Effector memory CD8-positive, alpha-beta T cell (primary cell): ENCODE measurements around the gene DNM3.

Source experiments
- ATAC-seq: fragments of 150-1000 bp; cut with Tn5 transposase; replicated peaks from 2 replicates; pipeline ENCODE4 v1.10.0; 2021; ENCODE audit warnings: mild to moderate bottlenecking, moderate library complexity
- DNase-seq, 3 experiments: peaks; one replicate each; pipeline ENCODE4 v3.0.0; 2021
- H3K27ac Mint-ChIP-seq, 2 donors: one replicate each; pipeline ENCODE4 v1.8.0; 2022; ENCODE audit warnings: mild to moderate bottlenecking in 2 of 2, mixed read lengths in 2 of 2, moderate library complexity in 2 of 2
- H3K27me3 Mint-ChIP-seq, 2 donors: one replicate each; pipeline ENCODE4 v1.8.0; 2022; ENCODE audit warnings: mixed read lengths in 2 of 2
- H3K36me3 Mint-ChIP-seq: one replicate; pipeline ENCODE4 v1.8.0; 2022; ENCODE audit warnings: mild to moderate bottlenecking, moderate library complexity, mixed read lengths; ENCODE audit not compliant: insufficient read depth
- H3K4me1 Mint-ChIP-seq, 2 donors: one replicate each; pipeline ENCODE4 v1.8.0; 2022; ENCODE audit warnings: low read depth in 2 of 2, mixed read lengths in 2 of 2
- H3K4me3 Mint-ChIP-seq, 2 donors: one replicate each; pipeline ENCODE4 v1.8.0; 2022; ENCODE audit warnings: mild to moderate bottlenecking in 2 of 2, mixed read lengths in 2 of 2, moderate library complexity in 2 of 2
- H3K9me3 Mint-ChIP-seq, 2 donors: one replicate each; pipeline ENCODE4 v1.8.0; 2022; ENCODE audit warnings: mixed read lengths in 2 of 2

The DNM3 gene

GRCh38 chr1:172212124-172212523 lies 370.8 kb downstream of the DNM3 start:
- H3K4me1 Mint-ChIP-seq = no peaks in the 10 kb centered on the region
- DNase-seq = no peak
- H3K27ac Mint-ChIP-seq = no peak overlapping the region
- ATAC-seq = no peak
- no peak overlapping the region for H3K4me3 Mint-ChIP-seq
- H3K36me3 Mint-ChIP-seq = no peaks in the 10 kb centered on the region
- no peaks in the 10 kb centered on the region for H3K27me3 Mint-ChIP-seq
- no peaks in the 10 kb centered on the region for H3K9me3 Mint-ChIP-seq

GRCh38 chr1:172215006-172215405 lies 373.7 kb downstream of the DNM3 start:
- Mint-ChIP-seq H3K27me3 (no peaks in the 10 kb centered on the region), H3K4me1 (no peaks in the 10 kb centered on the region), H3K27ac (no peak overlapping the region), H3K36me3 (no peaks in the 10 kb centered on the region), H3K4me3 (no peak overlapping the region), H3K9me3 (no peaks in the 10 kb centered on the region)
- no peak for DNase-seq
- ATAC-seq = no peak

- Mint-ChIP-seq H3K27ac (no peak overlapping the region), H3K36me3 (no peaks in the 10 kb centered on the region), H3K4me1 (no peaks in the 10 kb centered on the region), H3K9me3 (no peaks in the 10 kb centered on the region), H3K27me3 (no peaks in the 10 kb centered on the region), H3K4me3 (no peak overlapping the region)
- no peak for ATAC-seq
- no peak for DNase-seq
These were observed 378.7 kb downstream of the DNM3 start for GRCh38 chr1:172219966-172220365.

GRCh38 chr1:172220376-172220775 lies 379.1 kb downstream of the DNM3 start:
- no peak overlapping the region for H3K4me3 Mint-ChIP-seq
- ATAC-seq (no peak), DNase-seq (no peak)
- no peaks in the 10 kb centered on the region for H3K36me3 Mint-ChIP-seq
- peaks cover 0 to 3% of the 10 kb centered on the region in 2 donors for H3K27me3 Mint-ChIP-seq
- no peak overlapping the region for H3K27ac Mint-ChIP-seq
- H3K4me1 Mint-ChIP-seq = no peaks in the 10 kb centered on the region
- H3K9me3 Mint-ChIP-seq = no peaks in the 10 kb centered on the region

- H3K4me1 Mint-ChIP-seq = no peaks in the 10 kb centered on the region
- H3K9me3 Mint-ChIP-seq = no peaks in the 10 kb centered on the region
- H3K4me3 Mint-ChIP-seq = no peak overlapping the region
- DNase-seq (no peak), ATAC-seq (no peak)
- peaks cover 0 to 5% of the 10 kb centered on the region in 2 donors for H3K27me3 Mint-ChIP-seq
- no peaks in the 10 kb centered on the region for H3K36me3 Mint-ChIP-seq
- no peak overlapping the region for H3K27ac Mint-ChIP-seq
These were observed 380.1 kb downstream of the DNM3 start for GRCh38 chr1:172221436-172221835.

- Mint-ChIP-seq H3K4me3 (no peak overlapping the region), H3K9me3 (peaks cover 0 to 2% of the 10 kb centered on the region in 2 donors), H3K27ac (no peak overlapping the region), H3K27me3 (peaks cover 0 to 5% of the 10 kb centered on the region in 2 donors), H3K36me3 (no peaks in the 10 kb centered on the region), H3K4me1 (peaks cover 2% of the 10 kb centered on the region in 2 donors)
- ATAC-seq (no peak), DNase-seq (no peak)
These were observed 383.6 kb downstream of the DNM3 start for GRCh38 chr1:172224871-172225270.

DNA sequence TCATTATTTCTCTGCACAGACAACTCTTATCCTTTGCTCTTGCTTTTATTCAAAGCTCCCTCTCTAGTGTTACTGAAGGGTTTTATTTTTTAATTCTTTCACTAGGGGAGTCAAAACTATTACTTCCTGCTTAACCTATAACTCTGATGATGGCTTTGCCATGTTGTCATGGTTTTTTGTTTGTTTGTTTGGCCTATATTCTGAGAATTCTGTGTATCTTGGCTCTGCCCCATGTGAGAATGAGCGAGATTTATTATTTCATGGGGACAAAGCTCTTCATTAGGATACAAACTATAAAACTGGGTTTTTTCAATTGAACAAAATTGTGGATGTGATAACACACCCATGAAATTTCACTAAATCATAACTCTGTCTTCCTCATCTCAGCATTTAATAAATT lies 388.6 kb downstream of the DNM3 start:
- Mint-ChIP-seq H3K36me3 (no peaks in the 10 kb centered on the region), H3K4me3 (no peak overlapping the region), H3K4me1 (peaks cover 7 to 10% of the 10 kb centered on the region in 2 donors), H3K27ac (no peak overlapping the region), H3K27me3 (peaks cover 0 to 5% of the 10 kb centered on the region in 2 donors), H3K9me3 (peaks cover 6 to 7% of the 10 kb centered on the region in 2 donors)
- ATAC-seq (no peak), DNase-seq (no peak)

GRCh38 chr1:172230526-172230925 lies 389.2 kb downstream of the DNM3 start:
- Mint-ChIP-seq H3K9me3 (peaks cover 6 to 7% of the 10 kb centered on the region in 2 donors), H3K4me1 (peaks cover 7 to 10% of the 10 kb centered on the region in 2 donors), H3K27me3 (peaks cover 0 to under 1% of the 10 kb centered on the region in 2 donors), H3K4me3 (peak overlapping the region in 1 of 2 donors; percentile 4), H3K27ac (no peak overlapping the region), H3K36me3 (no peaks in the 10 kb centered on the region)
- ATAC-seq (no peak), DNase-seq (no peak)

DNA sequence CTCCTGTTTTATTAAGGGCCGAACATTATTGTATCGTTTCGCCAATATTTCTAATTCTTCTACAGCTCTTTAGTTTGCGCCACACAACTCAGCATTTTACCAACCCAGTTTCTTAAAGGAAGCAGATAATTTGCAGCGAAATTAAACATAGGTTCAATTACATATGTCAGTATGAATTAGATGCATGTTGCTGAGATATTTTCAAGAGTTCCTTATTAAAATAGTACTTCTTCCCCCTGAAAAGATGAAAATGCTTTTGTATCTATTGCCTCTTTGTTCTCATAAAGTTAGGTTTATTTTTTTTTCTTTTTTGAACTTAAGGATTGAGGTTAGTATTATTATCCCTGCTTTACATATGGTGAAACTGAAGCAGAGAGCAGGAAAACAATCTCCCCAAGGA lies 395.7 kb downstream of the DNM3 start:
- Mint-ChIP-seq H3K4me1 (no peaks in the 10 kb centered on the region), H3K36me3 (no peaks in the 10 kb centered on the region), H3K4me3 (no peak overlapping the region), H3K27ac (no peak overlapping the region), H3K9me3 (no peaks in the 10 kb centered on the region), H3K27me3 (no peaks in the 10 kb centered on the region)
- ATAC-seq (no peak), DNase-seq (no peak)

DNA sequence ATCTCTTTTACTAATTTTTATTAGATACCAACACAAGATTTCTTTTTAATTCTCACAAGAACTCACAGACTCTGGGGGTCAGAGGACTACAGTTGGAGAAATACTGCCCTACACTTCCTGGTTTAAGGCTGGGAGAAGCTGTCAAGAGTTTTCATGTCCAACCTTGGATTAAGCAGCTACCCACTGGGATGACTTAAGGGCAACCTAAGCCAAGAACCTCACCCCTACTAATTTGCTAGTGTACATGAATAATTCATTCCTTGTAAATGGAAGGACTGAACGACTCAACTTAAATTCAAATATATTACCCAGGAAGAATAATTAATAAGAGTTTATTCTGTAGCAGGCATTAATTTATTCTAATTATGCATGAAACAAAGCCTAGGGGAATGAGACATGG lies 396.9 kb downstream of the DNM3 start:
- no peak for ATAC-seq

DNA sequence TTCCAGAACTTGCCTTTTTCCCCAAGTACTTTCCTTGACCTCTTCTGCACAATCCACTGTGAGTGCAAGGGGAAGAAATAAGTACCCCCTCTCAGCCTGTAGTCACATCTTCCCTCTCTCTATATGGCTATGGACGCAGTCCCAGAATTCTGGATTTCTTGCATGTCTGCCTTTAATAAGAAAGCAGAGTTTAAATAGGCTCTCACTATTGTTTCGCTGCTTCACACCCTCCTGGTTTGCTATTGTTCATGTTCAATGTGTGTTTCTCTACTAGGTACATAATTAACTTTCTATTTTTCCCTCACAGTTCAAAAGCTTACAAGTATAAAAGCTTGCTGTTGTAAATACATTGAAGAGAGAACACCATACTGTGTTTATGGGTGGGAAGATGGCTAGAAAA lies 397.7 kb downstream of the DNM3 start:
- no peaks in the 10 kb centered on the region for H3K36me3 Mint-ChIP-seq
- H3K27me3 Mint-ChIP-seq = no peaks in the 10 kb centered on the region
- H3K4me3 Mint-ChIP-seq = no peak overlapping the region
- DNase-seq (no peak), ATAC-seq (no peak)
- H3K27ac Mint-ChIP-seq = no peak overlapping the region
- no peaks in the 10 kb centered on the region for H3K9me3 Mint-ChIP-seq
- H3K4me1 Mint-ChIP-seq = no peaks in the 10 kb centered on the region

More for the DNA sequence above, 396.9 kb downstream of the DNM3 start:
- Mint-ChIP-seq H3K4me1 (no peaks in the 10 kb centered on the region), H3K36me3 (no peaks in the 10 kb centered on the region), H3K9me3 (no peaks in the 10 kb centered on the region), H3K27ac (no peak overlapping the region), H3K4me3 (no peak overlapping the region), H3K27me3 (no peaks in the 10 kb centered on the region)
- no peak for DNase-seq

- DNase-seq = no peak
- Mint-ChIP-seq H3K4me1 (no peaks in the 10 kb centered on the region), H3K9me3 (peaks cover 0 to under 1% of the 10 kb centered on the region in 2 donors), H3K27ac (no peak overlapping the region), H3K36me3 (no peaks in the 10 kb centered on the region), H3K27me3 (no peaks in the 10 kb centered on the region), H3K4me3 (no peak overlapping the region)
- ATAC-seq = no peak
These were observed 398.6 kb downstream of the DNM3 start for GRCh38 chr1:172239901-172240300.

DNA sequence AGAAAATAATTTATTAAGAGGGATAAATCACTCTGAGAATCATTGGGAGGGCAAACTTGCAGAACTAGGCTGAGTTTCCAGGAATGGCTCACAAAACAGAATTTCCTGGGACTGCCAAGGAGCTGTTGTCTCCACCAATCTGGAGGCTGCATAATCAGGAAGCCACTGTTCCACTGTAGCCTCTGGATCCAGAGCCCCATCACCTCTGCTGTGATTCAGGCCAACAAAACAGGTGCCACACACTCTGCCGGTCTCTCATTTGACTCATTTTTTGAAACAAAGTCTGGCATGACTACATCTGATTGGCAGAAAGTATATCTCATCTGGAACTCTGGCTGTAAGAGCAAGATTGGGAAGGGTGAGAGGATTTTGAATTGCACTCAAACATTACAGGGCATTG lies 400.2 kb downstream of the DNM3 start:
- ATAC-seq = no peak
- Mint-ChIP-seq H3K4me3 (no peak overlapping the region), H3K4me1 (no peaks in the 10 kb centered on the region), H3K9me3 (peaks cover 0 to 8% of the 10 kb centered on the region in 2 donors), H3K27ac (no peak overlapping the region), H3K36me3 (no peaks in the 10 kb centered on the region), H3K27me3 (no peaks in the 10 kb centered on the region)
- no peak for DNase-seq

DNA sequence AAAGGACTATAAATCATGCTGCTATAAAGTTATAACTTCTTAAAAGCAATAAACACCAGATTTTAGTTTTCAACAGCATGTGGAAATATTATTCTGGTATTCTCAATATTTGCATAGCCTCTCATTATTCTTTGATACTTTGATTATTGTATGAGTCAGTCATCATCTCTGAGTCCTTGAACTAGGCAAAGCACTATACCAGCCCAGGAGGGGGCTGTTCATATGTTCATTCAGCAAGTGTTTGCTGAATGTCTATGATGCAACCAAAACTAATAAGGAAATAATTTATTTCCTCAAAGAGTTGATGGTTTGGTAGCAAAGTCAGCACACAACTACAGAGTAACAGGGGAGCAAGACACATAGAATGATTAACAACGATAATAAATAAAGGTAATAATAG lies 403.6 kb downstream of the DNM3 start:
- Mint-ChIP-seq H3K27me3 (no peaks in the 10 kb centered on the region), H3K4me3 (no peak overlapping the region), H3K36me3 (no peaks in the 10 kb centered on the region), H3K27ac (no peak overlapping the region), H3K9me3 (peaks cover 0 to 8% of the 10 kb centered on the region in 2 donors), H3K4me1 (no peaks in the 10 kb centered on the region)
- DNase-seq (no peak), ATAC-seq (no peak)

DNA sequence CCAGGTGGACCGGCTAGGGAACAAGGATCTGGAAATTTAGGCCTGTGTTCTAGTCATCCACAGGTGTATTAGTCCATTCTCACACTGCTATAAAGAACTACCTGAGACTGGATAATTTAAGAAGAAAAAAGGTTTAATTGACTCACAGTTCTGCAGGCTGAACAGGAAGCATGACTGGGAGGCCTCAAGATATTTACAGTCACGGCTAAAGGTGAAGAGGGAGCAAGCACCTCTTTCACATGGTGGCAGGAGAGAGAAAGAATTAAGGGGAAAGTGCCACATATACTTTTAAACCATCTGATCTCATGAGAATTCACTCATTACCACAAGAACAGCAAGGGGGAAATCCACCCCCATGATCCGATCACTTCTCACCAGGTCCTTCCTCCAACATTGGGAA lies 404.5 kb downstream of the DNM3 start:
- DNase-seq = no peak
- no peaks in the 10 kb centered on the region for H3K27me3 Mint-ChIP-seq
- H3K4me1 Mint-ChIP-seq = no peaks in the 10 kb centered on the region
- H3K27ac Mint-ChIP-seq = no peak overlapping the region
- H3K4me3 Mint-ChIP-seq = no peak overlapping the region
- no peak for ATAC-seq
- peaks cover 0 to 8% of the 10 kb centered on the region in 2 donors for H3K9me3 Mint-ChIP-seq
- H3K36me3 Mint-ChIP-seq = no peaks in the 10 kb centered on the region
